Thoracic aorta (tissue), 2 donors: Measurements from ENCODE around the gene MALRD1. TPM values are rescaled to one million over a fixed set of nuclear protein-coding genes. Genes with fewer than 3 reads are reported as not detected.

Source experiments
- ATAC-seq: fragments of 150-250 bp; one replicate; pipeline ENCODE4 v1.8.0; 2017; ENCODE audit warnings: low read depth; ENCODE audit not compliant: insufficient number of reproducible peaks, low FRiP score
- DNase-seq: peaks from one replicate; pipeline ENCODE4 v3.0.0-alpha.2; 2020; ENCODE audit warnings: low spot score
- H3K27ac ChIP-seq, 2 donors: fragments of 200-600 bp; sonication (generic); 1 replicate in 1 of 2; 2 replicates in 1 of 2; pipeline ENCODE4 v1.5.1; 2016; ENCODE audit warnings: mild to moderate bottlenecking in 2 of 2, moderate library complexity in 2 of 2
- H3K27me3 ChIP-seq: fragments of 200-600 bp; sonication (generic); replicated peaks from 2 replicates; pipeline ENCODE4 v1.6.0; 2016; ENCODE audit warnings: mild to moderate bottlenecking; ENCODE audit not compliant: insufficient read depth
- H3K36me3 ChIP-seq: fragments of 200-600 bp; sonication (generic); one replicate; pipeline ENCODE4 v1.5.1; 2016
- H3K4me1 ChIP-seq, 2 donors: fragments of 200-600 bp; sonication (generic); 1 replicate in 1 of 2; 2 replicates in 1 of 2; pipeline versions ENCODE4 v1.5.1 to v1.6.0; 2016; ENCODE audit warnings: low read depth in 2 of 2, mild to moderate bottlenecking in 1 of 2; ENCODE audit not compliant: control insufficient read depth in 1 of 2
- H3K4me3 ChIP-seq: fragments of 200-600 bp; sonication (generic); 2 replicates; pipeline ENCODE4 v1.5.1; 2016; ENCODE audit warnings: mild to moderate bottlenecking
- H3K9me3 ChIP-seq: fragments of 200-600 bp; sonication (generic); 2 replicates; pipeline ENCODE4 v1.5.1; 2016
- total RNA-seq, 2 donors: library from RNA; depleted of rRNA; stranded (reverse); fragments of >200 nt; gene quantifications; one replicate each; pipeline versions ENCODE4 v1.1.0 to v1.2.3, GENCODE V29; 2016
- TF ChIP-seq, protein P1 (sequence below): fragments of 200-600 bp; sonication (generic); IDR thresholded peaks from one replicate; pipeline ENCODE4 v1.5.1; 2019; ENCODE audit warnings: antibody characterized with exemption

MALRD1 gene
- total RNA-seq, 2 donors from 2014 or later: 0.92 to 5.3 TPM

DNA sequence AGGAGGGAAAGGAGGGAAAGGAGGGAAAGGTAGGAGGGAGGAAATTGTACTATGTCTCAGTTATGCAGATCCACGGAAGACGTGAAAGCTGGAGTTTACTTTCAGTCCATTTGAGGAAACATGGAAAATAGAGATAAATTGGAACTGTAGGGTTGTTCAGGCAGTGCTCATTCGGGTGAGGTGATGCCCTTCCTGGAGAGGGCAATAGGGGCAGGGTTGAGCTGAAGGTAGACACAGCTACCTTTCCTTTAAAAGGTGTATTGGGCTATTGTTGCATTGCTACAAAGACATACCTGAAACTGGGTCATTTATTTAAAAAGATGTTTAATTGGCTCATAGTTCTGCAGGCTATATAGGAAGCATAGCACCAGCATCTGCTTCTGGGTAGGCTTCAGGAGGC is 650.7 kb downstream of the MALRD1 start:
- DNase-seq: no peak
- ATAC-seq: no peak
- TF ChIP-seq, protein P1, sequence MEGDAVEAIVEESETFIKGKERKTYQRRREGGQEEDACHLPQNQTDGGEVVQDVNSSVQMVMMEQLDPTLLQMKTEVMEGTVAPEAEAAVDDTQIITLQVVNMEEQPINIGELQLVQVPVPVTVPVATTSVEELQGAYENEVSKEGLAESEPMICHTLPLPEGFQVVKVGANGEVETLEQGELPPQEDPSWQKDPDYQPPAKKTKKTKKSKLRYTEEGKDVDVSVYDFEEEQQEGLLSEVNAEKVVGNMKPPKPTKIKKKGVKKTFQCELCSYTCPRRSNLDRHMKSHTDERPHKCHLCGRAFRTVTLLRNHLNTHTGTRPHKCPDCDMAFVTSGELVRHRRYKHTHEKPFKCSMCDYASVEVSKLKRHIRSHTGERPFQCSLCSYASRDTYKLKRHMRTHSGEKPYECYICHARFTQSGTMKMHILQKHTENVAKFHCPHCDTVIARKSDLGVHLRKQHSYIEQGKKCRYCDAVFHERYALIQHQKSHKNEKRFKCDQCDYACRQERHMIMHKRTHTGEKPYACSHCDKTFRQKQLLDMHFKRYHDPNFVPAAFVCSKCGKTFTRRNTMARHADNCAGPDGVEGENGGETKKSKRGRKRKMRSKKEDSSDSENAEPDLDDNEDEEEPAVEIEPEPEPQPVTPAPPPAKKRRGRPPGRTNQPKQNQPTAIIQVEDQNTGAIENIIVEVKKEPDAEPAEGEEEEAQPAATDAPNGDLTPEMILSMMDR: no peak
- no peaks in the 10 kb centered on the region for H3K4me1 ChIP-seq
- H3K27ac ChIP-seq: no peak overlapping the region
- no peaks in the 10 kb centered on the region for H3K9me3 ChIP-seq
- no peaks in the 10 kb centered on the region for H3K36me3 ChIP-seq
- H3K27me3 ChIP-seq: no peaks in the 10 kb centered on the region
- H3K4me3 ChIP-seq: no peak overlapping the region

DNA sequence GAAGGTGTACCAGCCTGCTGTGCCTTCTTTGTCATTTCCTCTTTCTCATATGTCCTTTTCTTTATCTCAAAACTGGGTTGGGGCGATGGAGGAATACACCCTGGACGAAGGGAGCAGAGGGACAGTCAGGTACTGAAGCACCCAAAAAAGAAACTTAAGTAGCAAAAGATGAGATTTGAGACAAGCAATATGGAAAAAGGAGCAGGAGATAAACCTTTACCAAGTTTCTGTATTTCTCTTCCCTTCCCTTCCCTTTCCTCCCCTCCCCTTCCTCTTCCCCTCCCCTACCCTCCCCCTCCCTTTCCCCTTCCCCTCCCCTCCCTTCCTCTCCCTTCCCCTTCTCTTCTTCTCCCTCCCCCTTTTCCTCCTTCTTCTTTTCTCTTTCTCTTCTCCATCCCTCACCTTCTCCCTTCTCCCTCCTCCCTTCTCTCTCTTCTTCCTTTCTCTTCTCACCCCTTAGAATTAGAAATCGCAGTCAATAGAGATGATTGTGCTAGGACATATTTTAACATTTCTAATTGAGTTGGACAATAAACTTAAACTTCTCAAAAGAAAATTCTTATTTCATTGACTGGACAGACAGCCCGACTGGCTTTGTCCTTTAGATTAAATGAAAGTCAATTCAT is 652.9 kb downstream of the MALRD1 start:
- no peaks in the 10 kb centered on the region for H3K9me3 ChIP-seq
- no peaks in the 10 kb centered on the region for H3K36me3 ChIP-seq
- H3K4me3 ChIP-seq: no peak overlapping the region
- TF ChIP-seq, protein P1: no peak
- DNase-seq (no peak), ATAC-seq (no peak)
- no peaks in the 10 kb centered on the region for H3K27me3 ChIP-seq
- no peaks in the 10 kb centered on the region for H3K4me1 ChIP-seq
- no peak overlapping the region for H3K27ac ChIP-seq

DNA sequence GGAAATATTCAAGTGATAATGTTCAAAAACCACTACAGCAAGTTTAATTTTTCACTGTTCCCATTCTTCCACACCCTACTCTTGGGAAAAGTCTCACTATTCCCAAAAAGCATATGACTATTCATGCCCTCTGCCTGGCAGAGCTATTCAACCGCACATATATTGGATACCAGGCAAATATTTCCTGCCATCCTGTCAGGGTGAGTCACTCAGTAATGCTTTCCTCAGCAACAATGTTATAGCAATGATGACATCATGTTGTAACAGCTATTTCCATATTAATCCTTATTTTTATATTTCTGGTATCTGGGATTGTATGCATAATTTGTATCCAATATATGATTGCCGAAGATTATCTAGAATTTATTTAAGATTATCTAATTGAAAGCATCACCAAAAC is 653.6 kb downstream of the MALRD1 start:
- Histone ChIP-seq H3K9me3 (no peaks in the 10 kb centered on the region), H3K36me3 (no peaks in the 10 kb centered on the region), H3K4me3 (no peak overlapping the region), H3K4me1 (no peaks in the 10 kb centered on the region), H3K27ac (no peak overlapping the region), H3K27me3 (no peaks in the 10 kb centered on the region)
- no peak for ATAC-seq
- TF ChIP-seq, protein P1: no peak
- DNase-seq: no peak

DNA sequence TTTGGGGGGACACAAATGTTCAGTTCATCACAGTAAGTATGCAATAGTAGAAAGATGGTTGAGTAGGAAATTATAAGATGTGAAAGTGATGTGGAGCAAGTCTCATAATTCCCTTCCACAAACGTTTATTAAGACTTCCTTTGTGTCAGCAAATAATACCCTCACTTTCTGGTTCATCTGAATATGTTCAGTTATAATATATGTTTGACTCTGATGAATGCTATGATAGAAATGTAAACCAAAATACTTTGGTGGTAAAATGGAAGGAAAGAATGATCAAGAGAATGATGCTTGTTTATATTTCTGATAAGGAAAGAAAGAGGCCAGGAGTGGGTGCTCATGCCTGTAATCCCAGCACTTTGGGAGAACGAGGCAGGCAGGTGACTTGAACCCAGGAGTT is 655.9 kb downstream of the MALRD1 start:
- no peaks in the 10 kb centered on the region for H3K27me3 ChIP-seq
- ATAC-seq: no peak
- DNase-seq: no peak
- H3K27ac ChIP-seq: no peak overlapping the region
- H3K36me3 ChIP-seq: no peaks in the 10 kb centered on the region
- no peaks in the 10 kb centered on the region for H3K4me1 ChIP-seq
- no peak overlapping the region for H3K4me3 ChIP-seq
- TF ChIP-seq, protein P1: no peak
- no peaks in the 10 kb centered on the region for H3K9me3 ChIP-seq

DNA sequence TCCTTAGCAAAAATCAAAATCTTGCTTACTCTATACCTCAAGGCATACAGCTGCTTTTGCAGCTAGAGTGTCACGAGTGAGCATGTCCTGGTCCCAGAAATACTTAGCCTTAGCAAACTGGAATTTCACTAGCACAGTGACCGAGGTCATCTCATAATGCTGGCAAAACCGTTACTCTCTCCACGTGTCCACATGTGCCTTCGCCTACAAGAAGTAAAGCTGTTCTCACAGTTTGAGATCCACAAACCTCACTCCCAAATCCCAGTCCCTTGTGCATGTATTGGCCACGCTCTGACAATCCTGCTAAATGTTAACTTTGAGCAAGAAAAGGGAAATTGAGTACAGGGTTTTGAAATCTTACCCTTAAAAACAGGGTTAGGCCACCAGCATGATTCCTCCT is 656.6 kb downstream of the MALRD1 start:
- Histone ChIP-seq H3K36me3 (no peaks in the 10 kb centered on the region), H3K9me3 (no peaks in the 10 kb centered on the region), H3K27me3 (no peaks in the 10 kb centered on the region), H3K4me3 (no peak overlapping the region), H3K4me1 (no peaks in the 10 kb centered on the region), H3K27ac (no peak overlapping the region)
- TF ChIP-seq, protein P1: no peak
- DNase-seq: no peak
- ATAC-seq: no peak
